ENCODE measurements around the gene TRIM34.

DNA sequence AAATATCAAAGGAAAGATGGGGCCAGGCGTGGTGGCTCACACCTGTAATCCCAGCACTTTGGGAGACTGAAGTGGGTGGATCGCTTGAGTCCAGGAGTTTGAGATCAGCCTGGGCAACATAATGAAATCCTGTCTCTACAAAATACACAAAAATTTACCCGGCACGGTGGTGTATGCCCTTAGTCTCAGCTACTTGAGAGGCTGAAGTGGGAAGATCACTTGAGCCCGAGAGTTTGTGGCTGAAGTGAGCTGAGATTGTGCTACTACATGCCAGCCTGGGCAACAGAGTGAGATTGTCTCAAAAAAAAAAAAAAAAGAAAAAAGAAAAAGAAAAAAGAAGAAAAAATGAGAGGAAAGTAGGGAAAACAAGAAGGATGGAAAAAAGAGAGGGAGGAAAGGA is 32.2 kb upstream of the TRIM34 start:
- TF ChIP-seq, protein P1, sequence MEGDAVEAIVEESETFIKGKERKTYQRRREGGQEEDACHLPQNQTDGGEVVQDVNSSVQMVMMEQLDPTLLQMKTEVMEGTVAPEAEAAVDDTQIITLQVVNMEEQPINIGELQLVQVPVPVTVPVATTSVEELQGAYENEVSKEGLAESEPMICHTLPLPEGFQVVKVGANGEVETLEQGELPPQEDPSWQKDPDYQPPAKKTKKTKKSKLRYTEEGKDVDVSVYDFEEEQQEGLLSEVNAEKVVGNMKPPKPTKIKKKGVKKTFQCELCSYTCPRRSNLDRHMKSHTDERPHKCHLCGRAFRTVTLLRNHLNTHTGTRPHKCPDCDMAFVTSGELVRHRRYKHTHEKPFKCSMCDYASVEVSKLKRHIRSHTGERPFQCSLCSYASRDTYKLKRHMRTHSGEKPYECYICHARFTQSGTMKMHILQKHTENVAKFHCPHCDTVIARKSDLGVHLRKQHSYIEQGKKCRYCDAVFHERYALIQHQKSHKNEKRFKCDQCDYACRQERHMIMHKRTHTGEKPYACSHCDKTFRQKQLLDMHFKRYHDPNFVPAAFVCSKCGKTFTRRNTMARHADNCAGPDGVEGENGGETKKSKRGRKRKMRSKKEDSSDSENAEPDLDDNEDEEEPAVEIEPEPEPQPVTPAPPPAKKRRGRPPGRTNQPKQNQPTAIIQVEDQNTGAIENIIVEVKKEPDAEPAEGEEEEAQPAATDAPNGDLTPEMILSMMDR (IDR thresholded peaks at IDR 0.05) = no peak
- no peak for TF ChIP-seq POLR2A (IDR thresholded peaks at IDR 0.05)

Data from testis (tissue), 2 donors.